ENCODE data around the gene DBP. TPM values are rescaled to one million over a fixed set of nuclear protein-coding genes. Genes with fewer than 3 reads are reported as not detected.

DBP gene
- total and polyA plus RNA-seq, 10 of the 15 experiments (the other 5 are each of a cell fraction or from before 2014, with no cell fraction given): 2.0 to 10.6 (median 6.9) TPM

DNA sequence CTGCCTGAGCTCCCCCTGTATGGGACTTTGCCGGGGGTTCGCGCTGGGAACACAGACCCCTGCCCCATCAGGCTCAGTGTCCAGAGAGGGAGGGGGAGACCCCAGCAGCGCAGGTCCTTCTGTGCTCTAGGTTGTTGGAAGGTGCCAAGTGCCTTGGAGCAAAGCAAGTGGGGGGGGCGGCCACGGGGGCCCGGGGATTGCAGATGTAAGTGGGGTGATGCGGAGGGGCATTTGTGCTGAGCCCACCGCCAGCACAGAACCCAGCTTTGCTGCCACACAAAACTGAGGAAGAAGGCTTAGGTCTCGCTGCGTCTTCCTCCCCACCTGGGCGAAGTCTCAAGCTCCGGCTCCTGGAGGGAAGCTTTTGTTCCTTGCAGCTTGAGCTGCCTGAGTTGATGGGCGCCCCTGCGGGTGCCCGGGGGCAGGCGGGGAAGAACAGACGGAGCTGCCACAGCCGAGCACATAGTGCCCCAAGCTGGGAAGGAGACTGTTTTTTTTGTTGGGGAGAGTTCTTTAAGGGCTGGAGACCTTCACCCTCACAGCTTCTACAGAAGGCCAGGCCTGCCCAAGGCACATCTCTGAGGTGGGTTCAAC lies 37.1 kb upstream of the DBP start:
- Histone ChIP-seq H3K4me1 (ENCODE audit: control insufficient read depth, insufficient read depth, low read length) (no peaks in the 10 kb centered on the region), H3K79me2 (ENCODE audit: control insufficient read depth, insufficient read depth, low read length) (no peaks in the 10 kb centered on the region), H3K9ac (ENCODE audit: control insufficient read depth, insufficient read depth, low read length) (no peak overlapping the region), H3K36me3 (ENCODE audit: control insufficient read depth in 2 of 2, insufficient read depth in 2 of 2, low read length in 1 of 2) (no peaks in the 10 kb centered on the region), H3K27ac (ENCODE audit: control insufficient read depth, insufficient read depth) (no peak overlapping the region), H2AFZ (ENCODE audit: control insufficient read depth, low read depth, low read length) (no peak overlapping the region), H3K4me2 (ENCODE audit: control insufficient read depth, insufficient read depth) (no peak overlapping the region), H3K4me3 (no peak overlapping the region), H3K9me3 (replicated peaks; ENCODE audit: control insufficient read depth, insufficient read depth, low read length) (no peaks in the 10 kb centered on the region; the same call in 2 of the 3 replicates), H4K20me1 (ENCODE audit: control insufficient read depth, insufficient read depth) (no peaks in the 10 kb centered on the region), H3K27me3 (replicated peaks in 1 of 2; ENCODE audit: control insufficient read depth in 2 of 2, insufficient read depth in 2 of 2, low read length in 1 of 2) (peaks cover 0 to 2% of the 10 kb centered on the region in 2 experiments; a peak in 2 of 4 replicates)
- DNase-seq (ENCODE audit: low read depth, low spot score) (no peak), FAIRE-seq (no peak), ATAC-seq (no peak)
- POLR2A ChIA-PET: interaction anchor here (0.5 to 1.2 kb wide), 4 partner anchors 15 to 112 kb away, joined by 3 to 4 read pairs (median 4); partner anchors contain the start of gene CA11
- 85% methylated on average over 10 of the region's 19 CpGs for WGBS (ENCODE audit: insufficient coverage, insufficient replicate concordance, low lambda C conversion rate, missing lambda C conversion rate)
- no TSS peak for BruUV-seq (replicated peaks)
- SMC1A ChIA-PET (ENCODE audit: uncharacterized antibody, unreplicated experiment): interaction anchor here (1.0 to 1.9 kb wide), 7 partner anchors 9 to 169 kb away, joined by 3 to 11 read pairs (median 3); partner anchors contain the start of genes CA11 and HSD17B14
- intact Hi-C loops (cut with micrococcal nuclease; ENCODE audit: unreplicated experiment) (no loop called here), in situ Hi-C loops (cut with MboI) (no loop called here)
- CTCF ChIA-PET: interaction anchor here (0.6 to 3.1 kb wide), 18 partner anchors 11 to 315 kb away, joined by 3 to 20 read pairs (median 4); partner anchors contain the start of genes CA11 and HSD17B14
- RAD21 ChIA-PET (ENCODE audit: unreplicated experiment): interaction anchor here (0.6 to 1.5 kb wide), 6 partner anchors 9 to 168 kb away, joined by 3 to 7 read pairs (median 4); partner anchors contain the start of gene CA11
- TF ChIP-seq RCOR1 (conservative IDR thresholded peaks at IDR 0.05; ENCODE audit: low read depth, low read length): no peak
- TF ChIP-seq RAD51 (IDR thresholded peaks at IDR 0.05): no peak
- no peak for TF ChIP-seq IRF4 (IDR thresholded peaks at IDR 0.05; ENCODE audit: low read depth, low read length)
- TF ChIP-seq, protein P1, sequence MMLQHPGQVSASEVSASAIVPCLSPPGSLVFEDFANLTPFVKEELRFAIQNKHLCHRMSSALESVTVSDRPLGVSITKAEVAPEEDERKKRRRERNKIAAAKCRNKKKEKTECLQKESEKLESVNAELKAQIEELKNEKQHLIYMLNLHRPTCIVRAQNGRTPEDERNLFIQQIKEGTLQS (IDR thresholded peaks at IDR 0.05; ENCODE audit: borderline replicate concordance, extremely low read depth, low read depth, low read length): no peak
- no peak for TF ChIP-seq MEF2A (IDR thresholded peaks at IDR 0.05; ENCODE audit: insufficient read depth, low read depth, low read length)
- no peak for TF ChIP-seq NR2F1 (conservative IDR thresholded peaks at IDR 0.05)
- no peak for TF ChIP-seq NFXL1 (IDR thresholded peaks at IDR 0.05; ENCODE audit: borderline replicate concordance)
